HG03139 (cell line): ENCODE results near the gene CCDC183.

Experiments
- ATAC-seq: cut with Tn5 transposase; IDR thresholded peaks from one replicate; pipeline ENCODE4 v1.9.1; 2021; ENCODE audit not compliant: unreplicated experiment

The CCDC183 gene

DNA sequence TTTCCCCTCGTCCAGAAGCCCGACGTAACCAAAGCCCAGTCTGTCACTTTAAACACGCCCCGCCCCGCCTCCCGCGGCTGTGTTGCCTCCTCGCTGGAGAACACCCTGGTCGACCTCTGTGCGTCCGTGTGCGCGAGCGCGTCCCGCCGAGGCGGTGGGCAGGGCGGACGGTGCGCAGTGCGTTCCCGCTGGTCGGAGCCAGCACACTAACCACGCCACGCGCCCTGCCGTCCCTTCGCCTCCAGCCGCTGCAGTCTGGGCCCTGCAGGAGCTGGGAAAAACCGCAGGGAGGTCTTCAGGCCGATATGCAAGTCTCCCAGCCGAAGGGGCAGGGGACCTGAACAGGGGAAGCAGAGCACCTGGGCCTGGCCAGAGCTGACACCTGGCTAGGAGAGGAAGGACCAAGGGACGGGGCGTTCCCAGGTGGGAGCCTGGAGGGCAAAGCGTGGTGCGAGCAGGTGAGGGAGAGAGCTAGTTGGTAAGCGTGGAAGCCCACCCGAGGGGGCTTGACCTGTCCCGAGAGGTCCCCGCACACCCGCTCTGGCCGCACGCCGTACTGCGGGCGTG is 51.8 kb downstream of the CCDC183 start:
- ATAC-seq, result no peak

DNA sequence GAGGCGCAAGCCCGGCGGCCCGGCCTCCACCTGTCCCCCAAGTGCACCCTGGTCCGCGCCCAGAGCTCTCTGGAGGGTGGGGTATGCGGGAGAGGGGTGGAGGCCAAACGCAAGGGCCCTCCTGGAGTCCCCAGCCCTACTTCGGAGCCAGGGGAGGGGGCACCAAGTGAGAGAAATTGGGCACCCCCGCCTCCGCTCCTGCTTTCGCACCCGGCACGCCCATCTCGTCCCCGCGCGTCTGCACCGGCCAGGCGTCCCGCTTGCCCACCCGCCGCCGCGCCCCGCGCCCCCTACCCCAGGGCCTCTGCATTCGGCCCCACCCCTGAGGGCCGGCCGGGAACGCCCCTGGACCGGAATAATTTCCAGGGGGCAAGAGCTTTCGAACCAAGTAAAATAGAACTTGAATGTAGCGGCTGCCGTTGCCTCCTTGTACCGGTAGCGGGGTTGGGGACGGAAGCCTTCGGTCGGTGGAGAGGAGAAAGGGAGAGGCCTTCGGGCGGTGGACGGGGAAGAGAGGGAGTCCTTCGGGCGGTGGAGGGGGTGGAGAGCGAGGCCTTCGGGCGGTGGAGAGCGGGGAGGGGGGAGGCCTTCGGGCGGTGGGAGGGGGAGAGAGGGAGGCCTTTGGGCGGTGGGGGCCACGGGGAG is 52.4 kb downstream of the CCDC183 start:
- ATAC-seq, result no peak

DNA sequence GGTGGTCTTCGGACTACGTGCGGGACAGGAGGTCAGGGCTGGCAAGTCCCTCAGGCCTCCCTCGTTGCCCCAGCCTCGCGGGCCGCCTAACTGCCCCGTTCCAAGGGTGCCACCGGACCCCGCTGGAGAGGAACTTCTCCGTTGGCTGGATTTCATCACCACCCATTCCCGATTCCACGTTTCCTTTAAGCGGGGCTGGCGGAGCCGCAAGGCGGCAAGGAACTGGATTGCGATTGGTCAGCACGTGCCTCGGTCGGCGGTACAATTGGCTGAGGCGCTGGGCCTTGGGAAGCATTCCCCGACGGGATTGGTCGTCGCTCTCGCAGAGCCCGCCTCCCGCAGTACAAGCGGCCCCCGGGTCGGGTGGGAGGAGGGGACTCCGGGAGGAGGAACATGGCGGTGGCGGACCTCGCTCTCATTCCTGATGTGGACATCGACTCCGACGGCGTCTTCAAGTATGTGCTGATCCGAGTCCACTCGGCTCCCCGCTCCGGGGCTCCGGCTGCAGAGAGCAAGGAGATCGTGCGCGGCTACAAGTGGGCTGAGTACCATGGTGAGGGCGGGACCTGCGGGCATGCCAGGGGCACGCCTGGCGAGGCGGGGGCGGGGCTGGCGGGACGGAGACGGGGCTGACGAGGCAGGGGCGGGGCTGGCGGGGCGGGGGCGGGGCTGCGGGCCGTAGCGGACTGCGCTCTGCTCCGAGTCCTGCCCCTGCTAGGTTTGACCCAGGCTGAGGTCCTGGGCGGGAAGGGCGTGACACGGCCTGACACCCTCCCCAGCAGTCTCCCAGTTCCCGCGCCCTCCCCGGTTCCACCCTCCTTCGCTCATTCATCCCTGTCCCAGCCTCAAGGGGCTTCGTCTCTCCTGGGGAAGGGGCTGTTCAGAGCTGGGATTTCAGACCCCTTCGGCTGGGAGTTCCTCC is 53.2 kb downstream of the CCDC183 start, which contains the start of gene PHPT1:
Gene PHPT1, plus strand, starts transcription at position 372 of the 922 bp plus-strand sequence. Its CDS starts 22 bp downstream, at position 394.
- peak; percentile 79 for ATAC-seq

DNA sequence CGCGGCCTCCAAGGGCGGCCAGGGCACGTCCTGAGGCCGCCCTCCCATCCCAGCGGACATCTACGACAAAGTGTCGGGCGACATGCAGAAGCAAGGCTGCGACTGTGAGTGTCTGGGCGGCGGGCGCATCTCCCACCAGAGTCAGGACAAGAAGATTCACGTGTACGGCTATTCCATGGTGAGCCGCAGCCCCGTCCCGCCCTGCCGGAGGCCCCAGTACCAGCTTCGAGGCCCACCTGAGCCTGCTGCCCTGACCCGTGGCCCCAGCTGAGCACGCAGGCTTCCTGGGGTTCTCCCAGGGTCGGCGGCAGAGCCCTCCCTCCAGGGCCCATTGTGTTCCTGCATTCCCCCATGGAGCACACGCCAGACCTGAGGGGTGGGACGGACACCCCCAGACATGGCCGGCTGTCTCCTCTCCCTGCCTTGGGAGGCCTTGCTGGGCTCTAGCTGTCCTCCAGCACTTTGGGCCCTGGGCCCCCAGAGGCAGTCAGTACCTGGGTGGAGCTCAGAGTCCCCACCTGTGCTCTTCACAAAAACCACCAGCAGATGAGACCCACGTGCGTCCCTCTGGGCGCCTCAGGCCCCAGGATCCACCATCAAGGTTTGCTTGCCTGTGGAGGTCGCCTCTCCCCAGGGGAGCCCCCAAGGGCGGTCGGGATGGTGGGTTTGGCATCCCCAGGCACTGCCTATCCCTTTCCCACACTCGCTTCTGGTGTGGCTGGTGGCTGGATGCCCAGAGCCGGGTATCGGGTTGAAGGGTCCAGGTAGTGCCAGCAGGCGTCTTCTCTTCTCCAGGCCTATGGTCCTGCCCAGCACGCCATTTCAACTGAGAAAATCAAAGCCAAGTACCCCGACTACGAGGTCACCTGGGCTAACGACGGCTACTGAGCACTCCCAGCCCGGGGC is 54.1 kb downstream of the CCDC183 start:
- ATAC-seq, result no peak

DNA sequence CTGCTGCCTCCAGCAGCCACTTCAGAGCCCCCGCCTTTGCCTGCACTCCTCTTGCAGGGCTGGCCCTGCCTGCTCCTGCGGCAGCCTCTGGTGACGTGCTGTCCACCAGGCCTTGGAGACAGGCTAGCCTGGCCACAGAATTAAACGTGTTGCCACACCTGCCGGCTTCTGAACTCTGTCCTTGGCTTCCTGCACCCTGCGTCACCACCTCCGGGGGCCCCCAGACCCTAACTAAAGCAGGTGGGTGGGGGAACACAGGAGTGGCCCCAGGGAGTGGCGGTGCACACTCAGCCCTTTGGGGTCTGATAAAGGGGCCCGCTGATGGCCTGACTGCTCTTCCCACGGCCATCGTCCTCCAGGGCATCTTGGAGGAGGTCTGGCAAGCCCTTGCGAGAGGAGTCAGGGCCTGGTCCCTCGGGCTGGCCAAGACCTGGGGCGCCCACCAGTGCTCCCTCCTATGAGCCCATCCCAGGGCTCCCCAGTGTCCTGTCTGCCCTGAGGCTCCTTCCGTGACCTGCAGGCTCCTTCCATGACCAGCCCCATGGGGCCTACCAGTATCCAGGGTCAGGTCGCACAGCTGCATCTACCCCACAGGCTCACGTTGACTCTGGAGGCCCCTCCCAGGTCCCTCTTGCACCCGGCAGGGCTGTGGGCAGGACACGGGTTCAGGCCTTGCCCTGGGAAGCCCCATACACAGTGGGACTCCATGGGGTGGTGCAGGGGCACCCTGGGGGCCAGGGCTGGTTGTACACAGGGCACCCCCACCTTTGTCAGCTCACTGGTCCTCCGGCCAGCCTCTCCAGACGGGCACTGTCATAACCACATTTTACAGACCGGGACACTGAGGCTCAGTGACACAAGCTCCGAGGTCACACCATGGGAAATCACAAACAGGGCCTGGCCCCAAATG is 55.0 kb downstream of the CCDC183 start:
- no peak for ATAC-seq

DNA sequence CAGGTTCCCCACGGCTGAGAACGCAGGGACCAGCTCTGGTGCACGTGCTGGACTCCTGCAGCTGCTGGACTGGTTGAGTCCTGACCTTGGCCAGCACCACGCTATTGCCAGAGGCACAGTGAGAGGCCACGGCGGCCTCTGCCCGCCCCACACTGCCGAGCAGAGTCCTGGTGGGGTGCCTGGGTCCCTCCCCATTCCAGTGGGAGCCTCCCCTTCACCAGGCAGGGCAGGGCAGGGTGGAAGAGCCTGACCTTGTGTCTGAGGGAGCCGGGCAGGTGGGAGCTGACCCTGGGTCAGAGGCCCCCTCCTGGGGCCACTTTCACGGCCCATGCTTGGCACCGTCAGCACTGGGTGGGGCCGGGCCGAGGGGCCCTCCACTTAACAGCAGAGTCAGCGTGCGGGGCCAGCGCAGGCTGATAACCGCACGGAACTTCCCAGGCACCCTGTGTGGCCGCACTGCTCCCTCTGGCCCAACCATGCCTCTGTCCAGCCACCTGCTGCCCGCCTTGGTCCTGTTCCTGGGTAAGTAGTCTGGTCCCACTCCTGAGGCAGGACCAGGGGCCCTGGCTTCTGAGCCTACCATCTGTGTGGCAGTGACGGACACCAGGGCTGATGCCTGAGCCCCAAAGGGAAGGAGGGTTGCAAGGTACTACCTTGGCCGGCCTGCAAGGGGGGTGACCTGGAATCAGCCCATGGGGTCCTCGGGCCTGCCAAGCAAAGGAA is 56.0 kb downstream of the CCDC183 start, which contains the start of gene MAMDC4:
Gene MAMDC4, plus strand, starts transcription at position 406 of the 723 bp plus-strand sequence. Its CDS starts 71 bp downstream, at position 477.
- no peak for ATAC-seq

DNA sequence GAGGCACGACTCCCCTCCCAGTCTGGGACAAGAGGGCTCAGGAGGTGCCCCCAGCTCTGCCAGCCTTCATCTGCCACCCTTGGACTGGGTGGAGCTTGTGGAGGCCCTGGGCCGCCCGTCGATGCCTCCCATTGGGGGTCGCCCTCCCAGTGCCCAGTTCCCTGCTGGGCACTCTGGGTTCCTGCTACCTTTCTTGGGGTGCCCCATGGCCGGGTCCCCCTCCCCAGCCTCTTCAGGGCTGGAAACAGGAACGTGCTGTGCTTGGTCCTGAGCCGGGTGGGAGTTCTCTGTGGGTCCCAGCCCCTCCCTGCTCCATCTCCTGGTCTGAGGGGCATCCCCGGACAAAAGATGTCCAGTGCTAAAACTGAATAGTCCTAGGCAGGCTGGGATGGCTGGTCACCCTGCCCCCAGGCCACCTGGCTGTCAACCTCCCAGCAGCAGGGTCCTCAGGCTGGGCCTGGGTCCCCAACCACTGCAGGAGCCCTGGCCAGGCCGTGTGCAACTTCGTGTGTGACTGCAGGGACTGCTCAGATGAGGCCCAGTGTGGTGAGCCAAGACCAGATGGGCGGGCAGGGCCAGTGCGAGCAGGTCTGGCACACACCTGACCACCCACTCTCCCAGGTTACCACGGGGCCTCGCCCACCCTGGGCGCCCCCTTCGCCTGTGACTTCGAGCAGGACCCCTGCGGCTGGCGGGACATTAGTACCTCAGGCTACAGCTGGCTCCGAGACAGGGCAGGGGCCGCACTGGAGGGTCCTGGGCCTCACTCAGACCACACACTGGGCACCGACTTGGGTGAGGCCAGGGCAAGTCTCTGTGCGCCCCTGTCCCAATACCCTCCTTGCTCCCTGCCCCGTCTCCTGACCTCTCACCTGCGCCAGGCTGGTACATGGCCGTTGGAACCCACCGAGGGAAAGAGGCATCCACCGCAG is 56.8 kb downstream of the CCDC183 start:
- ATAC-seq, result no peak

DNA sequence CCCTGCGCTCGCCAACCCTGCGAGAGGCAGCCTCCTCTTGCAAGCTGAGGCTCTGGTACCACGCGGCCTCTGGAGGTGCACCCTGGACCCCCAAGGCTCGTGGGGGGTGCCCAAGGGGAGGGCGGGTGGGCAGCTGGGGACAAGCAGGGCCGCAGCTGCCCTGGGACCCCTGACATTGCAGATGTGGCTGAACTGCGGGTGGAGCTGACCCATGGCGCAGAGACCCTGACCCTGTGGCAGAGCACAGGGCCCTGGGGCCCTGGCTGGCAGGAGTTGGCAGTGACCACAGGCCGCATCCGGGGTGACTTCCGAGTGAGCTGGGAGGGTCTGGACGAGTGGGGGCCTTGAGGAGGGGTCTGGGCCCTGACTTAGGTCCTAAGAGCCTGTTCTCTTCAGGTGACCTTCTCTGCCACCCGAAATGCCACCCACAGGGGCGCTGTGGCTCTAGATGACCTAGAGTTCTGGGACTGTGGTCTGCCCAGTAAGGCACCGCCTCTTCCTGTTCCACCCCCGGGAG is 57.5 kb downstream of the CCDC183 start:
- no peak for ATAC-seq

DNA sequence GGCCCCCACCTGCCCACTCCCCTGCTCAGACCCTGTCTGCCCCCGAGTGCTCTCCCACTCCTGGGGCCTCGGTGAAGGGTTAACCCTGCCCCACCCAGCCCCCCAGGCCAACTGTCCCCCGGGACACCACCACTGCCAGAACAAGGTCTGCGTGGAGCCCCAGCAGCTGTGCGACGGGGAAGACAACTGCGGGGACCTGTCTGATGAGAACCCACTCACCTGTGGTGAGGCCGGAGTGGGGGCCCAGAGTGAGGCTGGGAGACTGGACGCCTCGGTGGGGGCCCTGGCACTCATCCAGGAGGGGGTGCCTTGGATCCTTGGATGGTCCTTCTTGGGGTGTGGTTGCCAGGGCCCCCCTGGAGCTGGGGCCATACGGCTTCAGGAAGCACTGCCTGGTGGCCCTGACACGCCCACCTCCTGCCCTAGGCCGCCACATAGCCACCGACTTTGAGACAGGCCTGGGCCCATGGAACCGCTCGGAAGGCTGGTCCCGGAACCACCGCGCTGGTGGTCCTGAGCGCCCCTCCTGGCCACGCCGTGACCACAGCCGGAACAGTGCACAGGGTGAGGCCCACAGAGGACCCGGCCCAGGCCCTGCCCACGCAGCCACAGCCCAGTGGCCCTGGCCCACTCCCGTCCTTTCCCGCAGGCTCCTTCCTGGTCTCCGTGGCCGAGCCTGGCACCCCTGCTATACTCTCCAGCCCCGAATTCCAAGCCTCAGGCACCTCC is 58.1 kb downstream of the CCDC183 start:
- no peak for ATAC-seq

DNA sequence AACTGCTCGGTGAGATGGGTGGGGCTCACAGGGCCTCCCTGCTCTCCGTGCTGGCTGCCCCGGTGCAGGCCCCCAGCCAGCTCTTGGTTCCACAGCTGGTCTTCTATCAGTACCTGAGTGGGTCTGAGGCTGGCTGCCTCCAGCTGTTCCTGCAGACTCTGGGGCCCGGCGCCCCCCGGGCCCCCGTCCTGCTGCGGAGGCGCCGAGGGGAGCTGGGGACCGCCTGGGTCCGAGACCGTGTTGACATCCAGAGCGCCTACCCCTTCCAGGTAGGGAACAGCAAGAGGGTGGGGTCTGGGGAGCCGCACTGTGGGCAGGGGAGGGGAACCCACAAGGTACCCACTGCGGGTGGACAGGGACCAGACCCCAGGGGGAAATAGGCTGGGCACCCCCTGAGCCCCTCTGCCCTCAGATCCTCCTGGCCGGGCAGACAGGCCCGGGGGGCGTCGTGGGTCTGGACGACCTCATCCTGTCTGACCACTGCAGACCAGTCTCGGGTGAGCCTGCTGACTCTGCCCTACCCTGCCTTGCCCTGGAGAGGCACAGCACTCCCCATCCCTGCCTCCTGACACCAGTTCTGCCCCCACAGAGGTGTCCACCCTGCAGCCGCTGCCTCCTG is 58.8 kb downstream of the CCDC183 start:
- ATAC-seq, result no peak

DNA sequence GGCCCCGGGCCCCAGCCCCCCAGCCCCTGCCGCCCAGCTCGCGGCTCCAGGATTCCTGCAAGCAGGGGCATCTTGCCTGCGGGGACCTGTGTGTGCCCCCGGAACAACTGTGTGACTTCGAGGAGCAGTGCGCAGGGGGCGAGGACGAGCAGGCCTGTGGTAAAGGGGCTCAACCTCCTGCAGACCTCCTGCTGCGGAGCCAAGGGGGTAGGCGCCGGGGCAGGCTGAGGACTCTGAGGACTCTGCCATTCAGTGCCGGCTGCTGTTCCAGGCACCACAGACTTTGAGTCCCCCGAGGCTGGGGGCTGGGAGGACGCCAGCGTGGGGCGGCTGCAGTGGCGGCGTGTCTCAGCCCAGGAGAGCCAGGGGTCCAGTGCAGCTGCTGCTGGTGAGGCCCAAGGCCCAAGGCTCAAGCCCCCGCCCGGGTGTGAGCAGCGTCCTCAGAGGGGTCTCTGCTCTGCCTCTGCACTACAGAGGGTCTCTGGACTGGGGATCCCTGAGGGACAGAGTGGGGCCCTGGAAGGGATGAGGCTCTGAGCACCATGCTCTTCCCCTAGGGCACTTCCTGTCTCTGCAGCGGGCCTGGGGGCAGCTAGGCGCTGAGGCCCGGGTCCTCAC is 59.4 kb downstream of the CCDC183 start:
- no peak for ATAC-seq

DNA sequence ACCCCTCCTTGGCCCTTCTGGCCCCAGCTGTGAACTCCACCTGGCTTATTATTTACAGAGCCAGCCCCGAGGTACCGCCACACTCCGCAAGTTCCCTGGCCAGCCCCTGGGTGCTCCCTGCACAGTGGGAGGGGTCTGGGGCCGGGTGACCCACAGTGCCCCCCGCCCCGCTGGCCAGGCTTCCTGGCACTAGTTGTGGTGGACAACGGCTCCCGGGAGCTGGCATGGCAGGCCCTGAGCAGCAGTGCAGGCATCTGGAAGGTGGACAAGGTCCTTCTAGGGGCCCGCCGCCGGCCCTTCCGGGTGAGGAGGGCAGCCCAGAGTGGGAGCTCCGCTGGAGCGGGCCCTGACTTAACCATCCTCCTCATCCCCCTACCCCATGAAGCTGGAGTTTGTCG is 59.9 kb downstream of the CCDC183 start:
- ATAC-seq, result no peak

DNA sequence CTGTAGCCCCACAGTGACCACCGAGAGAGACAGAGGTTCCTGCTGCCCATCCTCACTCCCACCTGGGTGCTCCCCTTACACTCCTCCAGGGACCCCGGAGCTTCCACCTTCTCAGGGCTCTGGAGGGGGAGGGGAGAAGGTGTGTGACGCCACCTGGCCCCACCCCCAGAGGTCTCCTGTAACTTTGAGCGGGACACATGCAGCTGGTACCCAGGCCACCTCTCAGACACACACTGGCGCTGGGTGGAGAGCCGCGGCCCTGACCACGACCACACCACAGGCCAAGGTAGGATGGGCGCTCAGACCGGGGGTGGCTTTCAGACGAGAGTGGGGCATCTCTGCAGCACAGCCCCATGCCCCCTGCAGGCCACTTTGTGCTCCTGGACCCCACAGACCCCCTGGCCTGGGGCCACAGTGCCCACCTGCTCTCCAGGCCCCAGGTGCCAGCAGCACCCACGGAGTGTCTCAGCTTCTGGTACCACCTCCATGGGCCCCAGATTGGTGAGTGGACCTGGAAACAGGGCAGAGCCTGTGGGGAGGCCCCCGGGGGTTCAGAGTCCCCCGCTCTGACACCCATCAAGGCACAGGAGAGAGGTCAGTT is 60.5 kb downstream of the CCDC183 start:
- no peak for ATAC-seq

DNA sequence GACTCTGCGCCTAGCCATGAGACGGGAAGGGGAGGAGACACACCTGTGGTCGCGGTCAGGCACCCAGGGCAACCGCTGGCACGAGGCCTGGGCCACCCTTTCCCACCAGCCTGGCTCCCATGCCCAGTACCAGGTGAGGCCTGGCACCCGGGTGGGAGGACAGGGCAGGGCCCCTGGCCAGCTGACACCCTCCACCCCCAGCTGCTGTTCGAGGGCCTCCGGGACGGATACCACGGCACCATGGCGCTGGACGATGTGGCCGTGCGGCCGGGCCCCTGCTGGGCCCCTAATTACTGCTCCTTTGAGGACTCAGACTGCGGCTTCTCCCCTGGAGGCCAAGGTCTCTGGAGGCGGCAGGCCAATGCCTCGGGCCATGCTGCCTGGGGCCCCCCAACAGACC is 61.0 kb downstream of the CCDC183 start:
- no peak for ATAC-seq
